GM21717 (cell line): Measurements from ENCODE around the gene DLK1.

ENCODE experiments used
- ATAC-seq: cut with Tn5 transposase; IDR thresholded peaks from one replicate; pipeline ENCODE4 v1.9.1; 2021; ENCODE audit warnings: mild to moderate bottlenecking, moderate library complexity; ENCODE audit not compliant: unreplicated experiment

DLK1 gene

GRCh38 chr14:100714258-100714892, 12.3 kb upstream of the DLK1 start:
- no peak for ATAC-seq

- no peak for ATAC-seq
Observed at GRCh38 chr14:100715332-100715731, 11.4 kb upstream of the DLK1 start.

- no peak for ATAC-seq
Observed at GRCh38 chr14:100715803-100716202, 10.9 kb upstream of the DLK1 start.

- no peak for ATAC-seq
Observed at GRCh38 chr14:100717386-100717785, 9.3 kb upstream of the DLK1 start.

GRCh38 chr14:100719976-100720520, 6.6 kb upstream of the DLK1 start:
- no peak for ATAC-seq

GRCh38 chr14:100721568-100721967, 5.1 kb upstream of the DLK1 start:
- ATAC-seq, result no peak

- no peak for ATAC-seq
Observed at GRCh38 chr14:100722367-100722766, 4.3 kb upstream of the DLK1 start.

GRCh38 chr14:100723135-100723829, 3.4 kb upstream of the DLK1 start:
- ATAC-seq, result no peak

- ATAC-seq, result no peak
Observed at GRCh38 chr14:100723830-100724437, 2.8 kb upstream of the DLK1 start.

GRCh38 chr14:100724536-100724935, 2.2 kb upstream of the DLK1 start:
- no peak for ATAC-seq

- ATAC-seq, result no peak
Observed at GRCh38 chr14:100725587-100726387, 905 bp upstream of the DLK1 start.

GRCh38 chr14:100727086-100727872, 587 bp downstream of the DLK1 start:
- ATAC-seq, result no peak

GRCh38 chr14:100727873-100728240, 1.2 kb downstream of the DLK1 start:
- no peak for ATAC-seq

- ATAC-seq, result no peak
Observed at GRCh38 chr14:100728962-100729361, 2.3 kb downstream of the DLK1 start.

GRCh38 chr14:100729982-100730381, 3.3 kb downstream of the DLK1 start:
- ATAC-seq, result no peak

GRCh38 chr14:100730581-100730980, 3.9 kb downstream of the DLK1 start:
- no peak for ATAC-seq

- ATAC-seq, result no peak
Observed at GRCh38 chr14:100731011-100731670, 4.4 kb downstream of the DLK1 start.

- ATAC-seq, result no peak
Observed at GRCh38 chr14:100731846-100732765, 5.4 kb downstream of the DLK1 start.

- no peak for ATAC-seq
Observed at GRCh38 chr14:100732766-100733100, 6.0 kb downstream of the DLK1 start.
